GM12878 (cell line): Measurements from ENCODE around the gene NCKAP5L. TPM values are rescaled to one million over a fixed set of nuclear protein-coding genes. Genes with fewer than 3 reads are reported as not detected.

ENCODE experiments used
- ATAC-seq: fragments of 200-7000 bp; cut with Tn5 transposase; 3 replicates; pipeline ENCODE4 v1.9.1; 2020; ENCODE audit warnings: mild to moderate bottlenecking, moderate library complexity
- BruUV-seq: library from RNA; stranded (reverse); fragments of 400-500 nt; replicated peaks from 2 replicates; lab custom pipeline; 2021; lab: Mats Ljungman, UMichigan
- CTCF ChIA-PET: fragments of 300-600 bp; sonication (Branson Sonifier 250); formaldehyde crosslinking; extraction: SDS; loops from one replicate; lab custom pipeline; 2021; ENCODE audit warnings: inconsistent platforms; lab: Yijun Ruan, JAX
- POLR2A ChIA-PET: fragments of 350-600 bp; formaldehyde crosslinking; extraction: SDS; loops from one replicate; lab custom pipeline; 2021; ENCODE audit warnings: inconsistent platforms; lab: Charles Lee
- RAD21 ChIA-PET: fragments of 300-600 bp; sonication (Branson Sonifier 250); formaldehyde crosslinking; loops from one replicate; lab custom pipeline; 2023; ENCODE audit warnings: antibody characterized with exemption; ENCODE audit not compliant: unreplicated experiment; lab: Charles Lee
- SMC1A ChIA-PET: fragments of 300-600 bp; sonication (Branson Sonifier 250); formaldehyde crosslinking; loops from one replicate; lab custom pipeline; 2023; ENCODE audit not compliant: unreplicated experiment, uncharacterized antibody; lab: Charles Lee
- DNase-seq: peaks from one replicate; pipeline ENCODE4 v3.0.0-alpha.2; 2011; ENCODE audit warnings: low read depth, low spot score
- FAIRE-seq: peaks from 3 replicates; lab custom pipeline; 2011; peaks lifted over from hg19 to GRCh38; lab: Jason Lieb, UNC
- H2AFZ ChIP-seq: 2 replicates; pipeline ENCODE4 v1.6.0; 2011; ENCODE audit warnings: low read depth, low read length, control low read depth; ENCODE audit not compliant: control insufficient read depth
- H3K27ac ChIP-seq: 2 replicates; pipeline ENCODE4 v1.5.1; 2011; ENCODE audit warnings: control low read depth; ENCODE audit not compliant: control insufficient read depth, insufficient read depth
- H3K27me3 ChIP-seq, 2 experiments: replicated peaks in 1 of 2; 2 replicates each; pipeline versions ENCODE4 v1.6.0 to v1.6.1; 2011; ENCODE audit warnings: low read length in 1 of 2; ENCODE audit not compliant: control insufficient read depth in 2 of 2, insufficient read depth in 2 of 2
- H3K36me3 ChIP-seq, 2 experiments: 2 replicates each; pipeline ENCODE4 v1.5.1; 2011; ENCODE audit warnings: low read length in 1 of 2; ENCODE audit not compliant: control insufficient read depth in 2 of 2, insufficient read depth in 2 of 2
- H3K4me1 ChIP-seq: 2 replicates; pipeline ENCODE4 v1.6.1; 2011; ENCODE audit warnings: mild to moderate bottlenecking, low read length, moderate library complexity, mixed read lengths; ENCODE audit not compliant: control insufficient read depth, insufficient read depth
- H3K4me2 ChIP-seq: 2 replicates; pipeline ENCODE4 v1.6.0; 2011; ENCODE audit warnings: control low read depth; ENCODE audit not compliant: control insufficient read depth, insufficient read depth
- H3K4me3 ChIP-seq: fragments of 200-600 bp; sonication (generic); 2 replicates; pipeline ENCODE4 v1.5.1; 2016
- H3K79me2 ChIP-seq: 2 replicates; pipeline ENCODE4 v1.6.0; 2011; ENCODE audit warnings: low read length; ENCODE audit not compliant: control insufficient read depth, insufficient read depth
- H3K9ac ChIP-seq: 2 replicates; pipeline ENCODE4 v1.8.0; 2011; ENCODE audit warnings: low read length, control low read depth, mixed read lengths; ENCODE audit not compliant: control insufficient read depth, insufficient read depth
- H3K9me3 ChIP-seq: replicated peaks from 3 replicates; pipeline ENCODE4 v1.5.1; 2011; ENCODE audit warnings: mild to moderate bottlenecking, low read length; ENCODE audit not compliant: control insufficient read depth, insufficient read depth
- H4K20me1 ChIP-seq: 2 replicates; pipeline ENCODE4 v1.6.0; 2011; ENCODE audit not compliant: control insufficient read depth, insufficient read depth
- ATF3 ChIP-seq: IDR thresholded peaks from 2 replicates; pipeline ENCODE4 v1.6.1; 2011; ENCODE audit warnings: low read depth, mild to moderate bottlenecking, low read length, moderate library complexity, borderline replicate concordance; ENCODE audit errors: extremely low read depth
- CHD4 ChIP-seq: fragments of 200-600 bp; sonication (generic); IDR thresholded peaks from 2 replicates; pipeline ENCODE4 v1.6.1; 2016; ENCODE audit warnings: mild to moderate bottlenecking
- EED ChIP-seq: sonication (generic); IDR thresholded peaks from 2 replicates; pipeline ENCODE4 v1.6.1; 2016; ENCODE audit warnings: antibody characterized with exemption, low read depth
- ETV6 ChIP-seq, 2 experiments: fragments of 450-650 bp in 1 of 2; IDR thresholded peaks in 1 of 2; conservative IDR thresholded peaks in 1 of 2; 2 replicates each; pipeline ENCODE4 v1.6.1; 2014; ENCODE audit warnings: antibody characterized with exemption in 1 of 2, borderline replicate concordance in 1 of 2, low read depth in 1 of 2, mild to moderate bottlenecking in 1 of 2, moderate library complexity in 1 of 2
- MTA2 ChIP-seq: fragments of 450-650 bp; IDR thresholded peaks from 2 replicates; pipeline ENCODE4 v1.6.1; 2016; ENCODE audit warnings: low read depth, mild to moderate bottlenecking, moderate library complexity
- NFYB ChIP-seq: IDR thresholded peaks from 2 replicates; pipeline ENCODE4 v1.6.1; 2011; ENCODE audit warnings: low read depth, mild to moderate bottlenecking, low read length, improper control_type of control experiment, moderate library complexity; ENCODE audit not compliant: insufficient read depth
- NR2F1 ChIP-seq: fragments of 450-650 bp; conservative IDR thresholded peaks from 2 replicates; pipeline ENCODE4 v1.6.1; 2017; ENCODE audit warnings: mild to moderate bottlenecking
- PML ChIP-seq: IDR thresholded peaks from 2 replicates; pipeline ENCODE4 v1.6.1; 2012; ENCODE audit warnings: low read length, inconsistent platforms
- POLR2A ChIP-seq: IDR thresholded peaks from 2 replicates; pipeline ENCODE4 v1.6.1; 2011; ENCODE audit warnings: low read depth, mild to moderate bottlenecking, low read length
- RAD21 ChIP-seq: IDR thresholded peaks from 2 replicates; pipeline ENCODE4 v1.6.1; 2011; ENCODE audit warnings: mild to moderate bottlenecking, low read depth, low read length, moderate library complexity; ENCODE audit not compliant: insufficient read depth
- SREBF1 ChIP-seq: IDR thresholded peaks from 2 replicates; pipeline ENCODE4 v1.6.1; 2012; ENCODE audit warnings: mild to moderate bottlenecking, low read length
- WGBS: methylation state at CpG from one replicate; pipeline ENCODE4 v1.1.6; 2016; ENCODE audit warnings: low lambda C conversion rate; ENCODE audit not compliant: insufficient replicate concordance, insufficient coverage; ENCODE audit errors: missing lambda C conversion rate; 5-methylcytosine and 5-hydroxymethylcytosine counted together
- in situ Hi-C: fragments of 300-500 bp; cut with MboI; formaldehyde crosslinking; loops from 9 replicates; pipeline ENCODE4 v1.14.3; 2018; ENCODE audit warnings: mixed read lengths
- intact Hi-C: fragments of 100-400 bp; cut with micrococcal nuclease; formaldehyde crosslinking; loops from one replicate; pipeline ENCODE4 v1.14.2; 2022; ENCODE audit not compliant: unreplicated experiment
- polyA plus RNA-seq, 11 experiments: library from polyadenylated mRNA; depleted of rRNA in 4 of 11; unstranded in 6 of 11; stranded (reverse) in 5 of 11; fragments of >200 nt; fragmentation: Nextera tagmentation in 4 of 11; fragmentation: Illumina TruSeq in 1 of 11; extraction: Ambion mirVana in 4 of 11; extraction: Trizol in 1 of 11; gene quantifications; 1 replicate in 1 of 11; 2 replicates in 10 of 11; pipeline versions ENCODE4 v1.2.1 to v1.2.3, GENCODE V29; 2011 to 2016; ENCODE audit warnings: inconsistent platforms in 2 of 11, missing spikeins in 2 of 11, low read depth in 1 of 11
- total RNA-seq, 4 experiments: library from RNA; depleted of rRNA in 3 of 4; stranded (reverse); fragments of >200 nt in 3 of 4; fragmentation: Illumina TruSeq in 1 of 4; extraction: Trizol in 1 of 4; gene quantifications; 2 replicates each; pipeline versions ENCODE4 v1.2.1 to v1.2.3, GENCODE V29; 2013 to 2021

Gene NCKAP5L
- total and polyA plus RNA-seq, 10 of the 15 experiments (the other 5 are each of a cell fraction or from before 2014, with no cell fraction given), result 0.03 to 15.8 (median 4.4) TPM

DNA sequence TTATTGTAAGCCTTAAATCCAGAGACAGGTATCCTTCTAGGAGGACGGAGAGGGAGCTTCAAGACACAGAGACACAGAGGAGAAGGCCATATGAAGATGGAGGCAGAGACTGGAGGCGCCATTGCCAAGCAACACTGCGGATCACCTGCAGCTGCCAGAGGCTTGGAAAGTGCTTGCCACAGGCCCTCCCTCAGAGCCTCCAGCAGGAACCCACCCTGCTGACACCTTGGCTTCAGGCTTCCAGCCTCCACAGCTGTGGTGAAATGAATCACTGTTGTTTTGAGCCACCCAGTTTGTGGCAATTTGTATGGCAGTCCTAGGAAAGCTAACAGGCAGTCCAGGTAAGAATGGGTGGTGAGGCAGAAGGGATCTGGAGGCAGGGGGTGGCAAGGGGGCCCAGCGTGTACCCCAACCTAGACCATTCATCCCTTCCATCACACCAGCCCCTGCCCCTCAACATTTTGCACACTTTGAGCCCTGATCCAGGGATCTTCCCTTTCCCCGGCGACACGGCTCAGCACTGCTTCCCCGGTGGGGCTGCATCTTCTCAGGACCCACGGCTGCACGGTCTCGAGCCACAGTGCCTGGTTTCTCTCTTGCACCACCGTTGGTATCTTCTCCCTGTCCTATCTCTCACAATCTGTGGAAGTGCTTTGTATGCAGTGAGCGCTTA, 37.0 kb upstream of the NCKAP5L start:
- 47% methylated on average over 13 of the region's 13 CpGs for WGBS
- no peak overlapping the region for H3K4me2 ChIP-seq
- H3K79me2 ChIP-seq, result no peaks in the 10 kb centered on the region
- DNase-seq (no peak), ATAC-seq (no peak), FAIRE-seq (no peak)
- H3K9ac ChIP-seq, result no peak overlapping the region
- no peak overlapping the region for H2AFZ ChIP-seq
- BruUV-seq, result no TSS peak
- H3K36me3 ChIP-seq, result no peaks in the 10 kb centered on the region
- TF ChIP-seq SREBF1, result no peak
- TF ChIP-seq POLR2A, result no peak
- no peak for TF ChIP-seq ETV6 (conservative IDR thresholded peaks at IDR 0.05 in 1 of 2, IDR thresholded peaks at IDR 0.05 in 1 of 2; ENCODE audit: borderline replicate concordance in 1 of 2, low read depth in 1 of 2)
- no peak for TF ChIP-seq CHD4
- no peak for TF ChIP-seq MTA2
- SMC1A ChIA-PET, result no interaction called here
- CTCF ChIA-PET, result interaction anchor here (0.6 to 3.7 kb wide), 7 partner anchors 15 to 124 kb away, joined by 3 to 21 read pairs (median 4); partner anchors contain the start of gene TMBIM6
- no peaks in the 10 kb centered on the region for H3K4me1 ChIP-seq
- H3K27ac ChIP-seq, result no peak overlapping the region
- intact Hi-C loops, result loop anchor here (5.0 to 10.0 kb wide), 2 partner anchors 190 to 207 kb away; partner anchors contain the start of gene ASIC1
- RAD21 ChIA-PET, result no interaction called here
- in situ Hi-C loops, result no loop called here
- no peaks in the 10 kb centered on the region for H3K9me3 ChIP-seq
- POLR2A ChIA-PET, result no interaction called here
- H3K27me3 ChIP-seq, result no peaks in the 10 kb centered on the region; a peak in 2 of 4 replicates
- no peak overlapping the region for H3K4me3 ChIP-seq
- 0 out of 2 replicates have a peak, but pooled peaks cover 2% of the 10 kb centered on the region for H4K20me1 ChIP-seq

DNA sequence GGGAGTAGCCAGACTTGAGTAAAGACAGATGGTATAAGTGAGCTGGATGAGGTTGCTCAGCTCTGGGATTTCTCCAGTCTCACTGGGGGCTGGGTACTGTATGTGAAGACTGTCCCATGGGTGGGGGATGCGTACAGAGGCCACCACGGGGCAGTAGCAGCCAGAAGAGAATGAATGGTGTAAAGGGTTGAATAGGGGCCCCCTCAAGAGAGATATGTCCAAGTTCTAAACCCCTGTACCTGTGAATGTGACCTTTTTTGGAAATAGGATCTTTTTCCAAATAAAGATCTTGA, 36.5 kb upstream of the NCKAP5L start:
- in situ Hi-C loops, result no loop called here
- WGBS, result 7% methylated on average over 2 of the region's 2 CpGs
- ChIA-PET SMC1A (no interaction called here), POLR2A (no interaction called here), RAD21 (no interaction called here)
- Histone ChIP-seq H3K27ac (no peak overlapping the region), H2AFZ (no peak overlapping the region), H3K4me2 (no peak overlapping the region), H3K9me3 (no peaks in the 10 kb centered on the region), H3K4me1 (no peaks in the 10 kb centered on the region), H4K20me1 (0 out of 2 replicates have a peak, but pooled peaks cover 2% of the 10 kb centered on the region), H3K27me3 (no peaks in the 10 kb centered on the region; a peak in 2 of 4 replicates), H3K79me2 (no peaks in the 10 kb centered on the region), H3K36me3 (no peaks in the 10 kb centered on the region), H3K9ac (no peak overlapping the region)
- intact Hi-C loops, result loop anchor here (5.0 to 10.0 kb wide), 2 partner anchors 190 to 208 kb away; partner anchors contain the start of gene ASIC1
- no peak for DNase-seq
- BruUV-seq, result no TSS peak
- no peak for FAIRE-seq
- TF ChIP-seq NR2F1 (no peak), ATF3 (no peak), RAD21 (no peak), NFYB (no peak), PML (no peak), EED (no peak)
- TF ChIP-seq, all 136 proteins: peak for 0
- CTCF ChIA-PET, result interaction anchor here (0.6 to 2.8 kb wide), 4 partner anchors 15 to 124 kb away, joined by 3 to 9 read pairs (median 4); partner anchors contain the start of gene TMBIM6
- H3K4me3 ChIP-seq, result no peak overlapping the region
- ATAC-seq, result no peak
